K562 treated with DMSO at 1 percent for 4 hours (cell line): Measurements from ENCODE around the gene DEPDC5. TPM values are rescaled to one million over a fixed set of nuclear protein-coding genes. Genes with fewer than 3 reads are reported as not detected.

Experiments used
- total RNA-seq: library from RNA; unstranded; fragments of 300-600 nt; gene quantifications from 2 replicates; pipeline ENCODE4 v1.2.3, GENCODE V29; 2022; ENCODE audit not compliant: insufficient read depth

The DEPDC5 gene
- total RNA-seq: 2.5 and 3.2 TPM in 2 replicates

DNA sequence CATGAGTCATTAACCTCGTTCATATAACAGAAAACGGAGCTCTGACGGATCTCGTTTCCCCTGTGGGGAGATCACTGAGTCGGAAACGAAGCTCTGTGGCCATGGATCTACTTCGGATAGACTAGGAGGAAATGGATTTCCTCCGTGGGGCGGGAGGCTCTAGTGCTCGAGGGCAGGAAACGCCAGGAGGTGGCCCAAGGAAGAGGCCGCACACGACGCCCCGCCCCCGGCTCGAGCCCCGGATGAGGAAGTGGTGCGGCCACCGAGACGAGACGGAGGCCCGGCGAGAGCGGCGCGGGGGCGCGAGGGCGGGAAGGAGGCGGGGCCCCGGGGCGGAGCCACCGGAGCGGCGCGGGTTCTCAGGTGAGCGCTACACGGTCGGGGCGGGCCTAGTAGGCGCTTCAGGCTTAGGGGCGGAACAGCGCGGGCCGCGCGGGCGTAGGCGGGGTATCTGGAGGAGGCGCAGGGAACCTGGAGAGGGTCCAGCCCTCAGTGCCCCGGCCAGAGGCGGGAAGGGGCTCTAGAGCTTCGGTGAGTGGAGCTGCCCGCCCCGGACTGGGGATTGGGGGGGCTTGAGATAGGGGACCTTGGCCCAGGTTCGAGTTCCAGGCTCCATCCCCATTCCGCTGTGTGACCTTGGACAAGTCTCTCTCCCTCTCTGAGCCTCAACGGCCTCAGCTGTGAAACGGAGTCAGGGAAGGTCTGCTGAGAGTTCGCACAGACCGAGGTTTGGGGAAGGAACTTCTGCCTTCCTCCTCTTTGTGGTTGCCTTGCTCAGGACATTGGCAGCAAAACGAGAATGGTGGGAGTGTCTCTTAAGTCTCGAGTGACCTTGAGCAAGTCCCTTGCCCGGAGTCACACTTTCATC is at the start of gene DEPDC5:
Gene DEPDC5, plus strand, starts transcription at position 386 of the 868 bp plus-strand sequence. CDS start 903 bp downstream, outside the sequence.

DNA sequence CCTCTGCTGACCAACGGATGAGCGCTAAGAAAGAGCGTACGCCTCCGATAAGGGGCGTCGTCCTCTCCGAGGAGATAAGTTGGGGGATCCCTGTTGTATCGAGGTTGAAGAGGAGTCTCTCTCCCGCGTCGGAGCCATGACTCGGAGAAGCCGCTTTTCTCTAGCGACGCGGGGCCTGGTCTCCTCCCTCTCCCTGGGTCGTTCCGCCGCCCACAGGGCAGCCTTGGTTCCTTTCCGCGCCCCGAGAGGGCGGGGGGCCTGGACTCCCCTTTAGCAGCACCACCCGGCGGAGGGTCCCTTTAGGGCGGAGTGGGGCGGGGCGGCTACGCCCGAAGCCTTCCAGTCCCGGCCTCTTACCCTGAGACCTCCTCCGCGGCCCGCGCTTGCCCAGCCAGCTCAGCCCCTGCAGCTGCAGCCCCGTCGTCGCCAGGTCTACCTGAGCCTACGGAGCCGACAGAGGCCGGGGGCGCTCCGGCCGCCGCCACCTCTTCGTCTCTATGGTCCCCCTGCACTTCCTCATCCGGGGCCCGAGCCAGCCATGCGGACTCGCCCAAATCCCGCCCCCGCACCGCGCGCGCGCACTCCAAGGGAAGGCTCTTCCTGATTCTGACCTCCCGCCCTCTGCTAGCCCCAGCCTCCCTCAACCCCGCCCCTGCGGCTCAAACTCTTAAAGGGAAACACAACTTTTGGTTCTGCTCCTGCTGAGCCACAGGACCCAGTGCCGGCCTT is 4.0 kb upstream of the DEPDC5 start, which contains the start of gene PRR14L:
Gene PRR14L, minus strand, starts transcription at position 497 of the 729 bp plus-strand sequence. CDS start 11,272 bp downstream, outside the sequence.

DNA sequence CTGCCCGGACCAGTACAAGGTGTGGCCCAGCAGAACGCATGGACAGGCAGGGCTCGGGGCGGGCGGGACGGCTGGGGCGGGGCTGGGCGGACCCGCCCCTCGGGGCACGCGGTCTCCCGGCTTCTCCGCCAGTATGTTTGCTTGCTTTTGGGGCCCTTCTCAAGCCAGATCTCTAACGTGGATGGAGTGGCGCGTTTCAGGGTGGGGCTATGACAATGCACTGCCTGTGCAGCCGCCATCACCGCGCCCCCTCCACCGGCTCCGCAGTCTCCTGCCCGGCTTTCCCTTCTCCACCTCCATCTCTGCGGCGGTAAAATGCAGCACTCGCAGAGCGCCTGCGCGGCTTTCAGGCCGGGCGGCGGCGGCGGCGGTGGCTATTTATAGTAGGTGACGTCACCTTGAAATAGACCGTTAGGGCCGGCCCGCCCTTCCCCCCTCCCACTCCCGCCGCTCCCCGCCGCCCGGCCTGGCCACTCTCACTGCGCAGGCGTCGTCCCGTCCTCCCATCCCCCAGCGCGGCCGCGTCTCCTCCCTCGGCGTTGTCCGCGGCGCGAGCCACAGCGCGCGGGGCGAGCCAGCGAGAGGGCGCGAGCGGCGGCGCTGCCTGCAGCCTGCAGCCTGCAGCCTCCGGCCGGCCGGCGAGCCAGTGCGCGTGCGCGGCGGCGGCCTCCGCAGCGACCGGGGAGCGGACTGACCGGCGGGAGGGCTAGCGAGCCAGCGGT is 190.3 kb downstream of the DEPDC5 start, which contains the start of gene YWHAH:
Gene YWHAH, plus strand, starts transcription at position 558 of the 722 bp plus-strand sequence. CDS start 199 bp downstream, outside the sequence.

Other genes with a start within 250 kb of the DEPDC5 start
- 30.1 and 31.6 TPM in 2 replicates for gene PISD, start 91.8 kb upstream of the DEPDC5 start, total RNA-seq
- 7.5 and 12.7 TPM in 2 replicates for gene PRR14L, start 3.9 kb upstream of the DEPDC5 start, total RNA-seq
- 64.4 and 80.2 TPM in 2 replicates for gene YWHAH, start 190.5 kb downstream of the DEPDC5 start, total RNA-seq